ENCODE data around the gene ZNF611.

DNA sequence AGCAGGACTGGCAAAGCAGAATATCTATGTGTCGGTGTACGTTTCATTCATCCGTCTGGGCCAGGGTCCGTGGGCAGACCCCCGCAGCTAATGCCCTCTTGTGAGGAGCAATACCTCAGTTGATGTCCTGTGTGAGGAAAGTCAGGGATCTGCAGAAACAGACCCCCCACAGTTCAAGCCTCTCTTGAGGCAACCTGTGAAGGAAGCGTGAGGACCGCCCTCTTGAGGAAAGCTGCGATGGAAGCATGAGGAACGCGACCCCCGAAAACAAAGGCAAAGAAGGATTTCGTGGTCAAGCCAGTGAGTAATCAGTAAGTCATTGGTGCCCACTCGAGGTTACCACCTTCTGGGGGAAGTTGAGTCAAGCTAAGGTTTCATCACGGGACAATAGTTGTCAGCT lies 75.8 kb downstream of the ZNF611 start:
- TF ChIP-seq POLR2A (IDR thresholded peaks at IDR 0.05) (no peak), CTCF (IDR thresholded peaks at IDR 0.05) (no peak)
